ENCODE measurements around the gene TMEM158.

DNA sequence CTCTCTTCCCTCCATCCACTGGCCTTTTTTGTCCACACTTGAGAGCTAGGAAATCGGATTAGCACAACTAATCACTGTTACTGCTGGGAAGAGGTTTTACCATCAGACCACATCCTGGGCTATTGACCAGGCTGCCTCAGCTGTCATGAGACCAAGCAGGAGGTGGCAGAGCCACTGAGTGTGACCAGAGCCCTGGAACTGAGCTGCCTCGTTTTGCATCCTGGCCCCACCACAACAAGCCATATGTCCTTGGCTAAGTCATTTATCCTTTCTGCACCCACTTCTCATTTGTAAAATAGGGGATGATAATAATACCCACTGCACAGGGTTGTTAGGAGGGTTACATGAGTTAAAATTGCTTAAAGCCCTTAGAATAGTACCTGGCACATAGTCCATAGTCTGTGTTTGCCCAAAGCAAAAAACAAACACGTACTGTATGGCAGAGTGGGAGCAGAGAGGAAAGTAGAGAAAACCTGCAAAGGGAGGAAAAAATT lies 34.1 kb downstream of the TMEM158 start:
- TF ChIP-seq POLR2A (IDR thresholded peaks at IDR 0.05) = no peak
- TF ChIP-seq, protein P1, sequence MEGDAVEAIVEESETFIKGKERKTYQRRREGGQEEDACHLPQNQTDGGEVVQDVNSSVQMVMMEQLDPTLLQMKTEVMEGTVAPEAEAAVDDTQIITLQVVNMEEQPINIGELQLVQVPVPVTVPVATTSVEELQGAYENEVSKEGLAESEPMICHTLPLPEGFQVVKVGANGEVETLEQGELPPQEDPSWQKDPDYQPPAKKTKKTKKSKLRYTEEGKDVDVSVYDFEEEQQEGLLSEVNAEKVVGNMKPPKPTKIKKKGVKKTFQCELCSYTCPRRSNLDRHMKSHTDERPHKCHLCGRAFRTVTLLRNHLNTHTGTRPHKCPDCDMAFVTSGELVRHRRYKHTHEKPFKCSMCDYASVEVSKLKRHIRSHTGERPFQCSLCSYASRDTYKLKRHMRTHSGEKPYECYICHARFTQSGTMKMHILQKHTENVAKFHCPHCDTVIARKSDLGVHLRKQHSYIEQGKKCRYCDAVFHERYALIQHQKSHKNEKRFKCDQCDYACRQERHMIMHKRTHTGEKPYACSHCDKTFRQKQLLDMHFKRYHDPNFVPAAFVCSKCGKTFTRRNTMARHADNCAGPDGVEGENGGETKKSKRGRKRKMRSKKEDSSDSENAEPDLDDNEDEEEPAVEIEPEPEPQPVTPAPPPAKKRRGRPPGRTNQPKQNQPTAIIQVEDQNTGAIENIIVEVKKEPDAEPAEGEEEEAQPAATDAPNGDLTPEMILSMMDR (IDR thresholded peaks at IDR 0.05) = no peak

All from heart left ventricle (tissue), 13 donors.